CD1c-positive myeloid dendritic cell (primary cell): ENCODE measurements around the gene PUS7L.
A peak's percentile ranks its signal among the peaks of the same experiment; 100 is the strongest.
"Not testable (repeated sequence)": the region's sequence is repeated elsewhere in the genome, so short reads cannot be mapped to it uniquely, and the experiment has no call there.

Experiments used
- DNase-seq: peaks from one replicate; pipeline ENCODE4 v3.0.0-alpha.2; 2016; ENCODE audit errors: extremely low spot score

The PUS7L gene

DNA sequence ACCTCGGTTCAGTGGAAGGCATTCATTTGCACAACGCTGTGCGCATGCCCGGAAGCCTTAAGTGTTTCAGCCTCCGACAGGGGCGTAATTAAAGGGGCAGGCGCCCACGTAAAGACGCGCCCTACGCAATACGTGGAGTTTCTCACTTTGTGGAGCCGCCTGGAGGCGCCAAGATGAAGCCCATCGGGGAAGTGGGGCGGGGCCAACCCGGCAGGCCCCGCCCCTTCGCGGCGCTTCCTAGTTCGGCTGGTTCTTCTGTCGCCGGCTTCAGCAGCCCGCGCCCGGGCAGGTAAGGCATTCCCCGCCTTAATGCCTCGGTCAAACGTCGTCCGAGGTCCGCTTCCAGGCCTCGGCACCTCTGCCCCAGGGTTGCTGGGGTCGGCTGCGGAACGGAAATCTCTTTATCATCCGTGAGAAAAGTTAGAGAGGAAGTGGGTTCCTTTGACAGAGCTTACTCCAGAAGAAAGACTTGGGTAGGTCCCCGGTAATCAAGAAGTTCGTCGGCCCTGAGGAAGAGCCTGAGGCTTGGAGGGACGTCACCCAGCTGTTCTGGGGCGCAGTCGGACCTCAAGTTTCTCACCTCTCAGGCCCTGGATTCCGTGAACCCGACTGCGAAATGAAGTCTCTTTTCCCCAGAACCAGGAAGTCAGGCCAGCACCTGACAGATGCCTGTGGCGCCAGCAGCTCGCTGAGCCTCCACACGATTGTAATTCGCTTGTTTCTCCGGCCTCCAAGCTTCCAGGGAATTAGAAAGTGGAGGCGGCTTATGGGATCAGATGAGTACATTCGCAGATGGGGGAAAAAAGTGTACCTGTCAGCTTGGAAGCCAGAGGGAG is at the start of gene PUS7L, which contains the start of gene IRAK4:
PUS7L (minus strand) TSS at position 63 of the 836 bp plus-strand sequence. CDS start 3,545 bp downstream, outside the sequence.
IRAK4 (plus strand) TSS at position 224 of the 836 bp plus-strand sequence. CDS start 9,161 bp downstream, outside the sequence.
- DNase-seq = peak; percentile 99

DNA sequence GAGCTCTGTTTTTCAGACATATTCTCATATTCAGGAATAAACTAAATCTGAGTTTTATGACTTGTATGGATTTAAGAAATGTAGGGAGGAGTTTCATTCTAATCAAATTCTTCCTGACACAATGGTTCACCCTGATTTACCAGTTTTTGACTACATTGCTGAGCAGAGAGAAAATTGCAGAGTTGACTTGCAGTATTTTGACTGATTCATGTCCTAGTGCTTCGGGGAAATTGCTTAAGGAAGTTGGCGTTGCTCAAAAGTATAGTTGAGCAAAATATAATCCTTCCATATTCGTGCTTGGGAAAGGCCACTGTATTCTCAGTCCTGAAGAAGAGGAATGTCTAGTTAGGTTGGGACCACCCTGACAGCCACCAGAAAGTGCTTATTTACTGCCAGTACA is 48.8 kb upstream of the PUS7L start:
- peak; percentile 35 for DNase-seq

- no peak for DNase-seq
These were observed 48.1 kb upstream of the PUS7L start for GRCh38 chr12:43806737-43807072.

- peak; percentile 92 for DNase-seq
These were observed 47.5 kb upstream of the PUS7L start, which contains the start of gene TWF1 for GRCh38 chr12:43805860-43806736. TWF1 (minus strand) TSS chr12:43806317; CDS start chr12:43806245, 72 bp downstream.

DNA sequence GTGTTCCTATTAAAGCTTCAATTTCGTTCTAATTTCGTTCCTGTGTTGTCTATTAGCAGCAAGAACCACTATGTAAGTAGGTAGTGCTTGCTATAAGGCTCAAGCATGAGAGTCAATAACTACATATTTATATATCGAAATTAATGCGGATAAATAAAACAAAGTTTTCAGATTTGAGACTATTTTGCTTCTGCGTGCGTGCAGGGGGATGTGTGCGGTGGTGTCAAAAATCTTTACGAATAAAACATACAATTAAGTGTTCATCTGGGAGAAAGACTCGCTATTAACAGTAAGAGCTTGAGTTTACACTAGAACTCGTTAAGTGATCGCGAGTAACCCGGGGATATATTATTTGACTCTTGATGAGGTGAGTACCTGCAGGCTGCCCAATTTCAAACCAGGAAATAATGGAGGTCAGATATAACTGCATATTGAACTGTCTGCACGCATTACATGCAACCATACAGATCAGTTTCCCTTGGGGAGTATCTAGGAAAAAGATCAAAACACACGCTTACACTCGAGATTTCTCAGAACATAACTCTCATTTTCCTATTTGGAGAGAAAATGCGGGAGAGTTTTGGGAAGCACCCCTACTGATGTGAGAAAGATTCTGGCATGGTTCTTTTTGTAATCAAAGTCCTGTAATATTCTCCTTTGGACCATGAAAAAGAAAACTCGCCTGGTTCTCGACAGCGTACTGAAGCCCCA is 46.7 kb upstream of the PUS7L start:
- peak; percentile 18 for DNase-seq

GRCh38 chr12:43797561-43798217 is 39.1 kb upstream of the PUS7L start:
- DNase-seq = no peak

DNA sequence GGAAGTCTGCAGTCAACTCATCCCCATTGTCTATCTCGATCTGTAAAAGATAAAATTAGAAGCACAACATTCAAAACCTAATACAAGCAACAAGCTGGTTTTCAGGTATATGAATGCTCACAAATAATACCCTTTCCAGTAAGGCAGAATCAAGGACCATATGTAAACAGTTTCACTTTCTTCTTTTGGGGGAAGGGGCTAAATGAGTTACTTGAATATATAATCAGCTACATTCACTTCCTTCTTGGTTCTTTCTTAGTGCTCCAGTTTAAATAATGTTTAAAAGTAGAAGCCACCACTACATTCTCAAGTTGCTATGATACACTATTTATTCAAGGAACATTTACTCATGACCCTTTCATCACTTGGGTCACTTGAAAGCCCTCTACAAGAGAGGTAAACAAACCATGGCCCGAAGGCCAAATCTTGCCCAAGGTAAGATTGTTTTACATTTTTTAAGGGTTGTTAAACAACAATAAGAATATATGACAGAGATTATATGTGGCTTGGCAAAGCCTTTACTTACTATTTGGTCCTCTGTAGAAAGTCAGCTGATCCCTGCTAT is 37.2 kb upstream of the PUS7L start:
- DNase-seq = no peak

- no peak for DNase-seq
These were observed 31.4 kb upstream of the PUS7L start for GRCh38 chr12:43789941-43790340.

GRCh38 chr12:43786899-43787693 is 28.5 kb upstream of the PUS7L start:
- DNase-seq = no peak

DNA sequence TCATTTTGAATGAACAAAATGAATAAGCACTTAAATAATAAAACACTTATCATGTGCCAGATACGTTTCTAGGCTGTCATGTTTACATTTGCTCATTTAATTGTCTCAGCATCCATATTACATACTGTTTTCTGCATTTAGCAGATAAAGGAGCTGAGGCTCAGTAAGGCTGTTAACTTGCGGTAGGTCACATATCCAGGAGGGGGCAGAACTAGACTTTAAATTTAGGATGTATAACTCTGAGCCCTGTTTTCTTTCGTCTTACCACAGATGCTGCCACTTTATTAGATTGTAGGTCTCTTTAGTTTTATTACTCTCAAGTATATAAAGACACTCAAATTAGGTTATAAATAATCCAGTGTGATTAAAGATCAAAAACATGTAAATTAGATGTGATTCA is 17.9 kb upstream of the PUS7L start:
- DNase-seq = peak; percentile 38

DNA sequence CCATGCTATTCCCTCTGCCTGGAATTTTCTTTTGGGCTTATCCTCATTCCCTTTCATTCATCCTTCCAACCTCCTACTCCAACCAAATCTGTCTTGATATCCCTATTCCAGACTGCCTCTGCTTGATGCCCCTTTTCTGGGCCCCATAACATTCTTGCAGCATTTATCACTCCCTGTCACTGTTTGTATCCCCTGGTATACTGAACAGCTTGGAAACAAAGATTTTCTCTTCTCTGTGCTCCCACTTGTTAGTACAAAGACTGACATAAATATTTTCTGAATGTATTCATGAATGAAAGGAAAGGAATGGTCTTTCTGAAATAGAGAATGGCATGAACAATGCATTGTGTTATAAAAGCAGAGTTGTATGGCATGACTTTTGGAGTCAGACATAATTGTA is 7.7 kb upstream of the PUS7L start:
- no peak for DNase-seq

DNA sequence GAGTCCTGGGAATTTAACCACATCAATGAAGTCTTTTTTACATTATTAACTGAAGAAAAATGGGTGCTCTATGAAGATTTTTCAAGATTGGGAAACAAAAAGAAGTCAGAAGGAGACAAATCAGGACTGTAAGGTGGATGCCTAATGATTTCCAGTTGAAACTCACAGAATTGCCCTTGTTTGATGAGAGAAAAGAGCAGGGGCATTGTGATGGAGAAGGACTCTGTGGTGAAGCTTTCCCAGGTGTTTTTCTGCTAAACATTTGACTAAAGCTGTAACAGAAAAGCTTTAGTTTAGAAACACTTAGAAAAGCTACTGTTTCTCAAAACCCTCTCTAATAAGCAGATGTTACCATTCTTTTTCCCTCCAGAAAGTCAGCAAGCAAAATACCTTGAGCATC is 5.9 kb upstream of the PUS7L start:
- no peak for DNase-seq

DNA sequence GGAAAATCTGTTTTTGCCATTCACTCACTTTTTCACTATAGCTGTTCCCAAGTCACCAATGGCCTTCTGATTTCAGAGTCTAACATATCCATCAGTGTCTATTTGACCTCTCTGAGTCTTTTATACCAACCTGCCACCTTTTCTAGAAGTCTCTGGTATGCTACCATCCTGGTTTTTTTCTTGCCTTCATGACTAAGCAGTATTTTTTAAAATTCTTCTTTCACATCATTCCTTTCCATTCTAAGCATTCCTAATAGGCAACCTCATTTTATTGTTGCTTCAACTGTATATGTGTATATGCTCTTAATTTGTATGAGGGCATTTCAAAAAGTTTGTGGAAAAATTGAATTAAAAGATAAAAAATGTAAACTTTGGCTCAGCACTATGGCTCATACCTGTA is 5.2 kb upstream of the PUS7L start:
- DNase-seq = no peak

- DNase-seq = no peak
These were observed 4.0 kb upstream of the PUS7L start for GRCh38 chr12:43762596-43762995.

GRCh38 chr12:43761500-43761899 is 2.9 kb upstream of the PUS7L start:
- DNase-seq = no peak

DNA sequence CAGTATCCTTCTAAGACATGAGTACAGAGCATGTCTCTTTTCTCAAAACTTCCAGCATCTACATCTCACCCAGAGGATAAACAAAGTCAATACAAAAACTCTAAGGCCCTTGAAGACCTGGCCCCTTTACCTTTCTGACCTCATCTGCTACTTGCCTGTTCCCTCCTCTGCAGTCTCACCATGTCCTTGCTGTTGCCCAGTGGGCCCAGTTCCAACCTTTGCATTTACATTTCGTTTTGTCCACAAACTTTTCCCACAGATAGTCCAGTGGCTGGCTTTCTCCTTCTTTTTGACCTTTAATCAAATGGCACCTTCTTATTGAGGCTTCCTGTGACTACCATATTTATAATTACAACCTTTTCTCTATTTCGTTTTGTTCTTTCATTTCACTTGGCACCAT is 1.8 kb upstream of the PUS7L start:
- DNase-seq = no peak

DNA sequence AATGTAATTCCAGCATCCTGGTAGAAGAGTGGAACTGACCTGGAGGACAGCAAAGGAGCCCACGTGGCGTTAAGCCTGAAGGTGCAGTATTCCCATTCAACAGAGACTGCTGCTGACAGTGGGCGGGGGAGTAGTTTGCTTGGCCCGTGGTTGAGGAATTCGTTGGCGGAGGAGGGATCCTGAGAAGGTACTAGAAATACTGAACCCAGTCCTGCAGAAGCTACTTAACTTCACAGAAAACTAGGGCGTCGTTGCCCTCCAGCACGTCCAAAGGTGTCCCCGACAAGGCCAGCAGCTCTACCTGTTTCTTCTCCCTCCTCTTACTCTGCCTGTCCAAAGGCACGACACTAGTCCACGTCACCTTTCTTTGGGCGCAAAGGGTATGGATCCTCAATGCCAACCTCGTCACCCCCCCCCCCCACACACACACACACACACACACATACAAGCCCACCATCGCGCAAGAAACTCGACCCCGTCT is 303 bp downstream of the PUS7L start:
- peak; percentile 30 for DNase-seq

- DNase-seq = no peak
These were observed 4.6 kb downstream of the PUS7L start for GRCh38 chr12:43754015-43754414.

DNA sequence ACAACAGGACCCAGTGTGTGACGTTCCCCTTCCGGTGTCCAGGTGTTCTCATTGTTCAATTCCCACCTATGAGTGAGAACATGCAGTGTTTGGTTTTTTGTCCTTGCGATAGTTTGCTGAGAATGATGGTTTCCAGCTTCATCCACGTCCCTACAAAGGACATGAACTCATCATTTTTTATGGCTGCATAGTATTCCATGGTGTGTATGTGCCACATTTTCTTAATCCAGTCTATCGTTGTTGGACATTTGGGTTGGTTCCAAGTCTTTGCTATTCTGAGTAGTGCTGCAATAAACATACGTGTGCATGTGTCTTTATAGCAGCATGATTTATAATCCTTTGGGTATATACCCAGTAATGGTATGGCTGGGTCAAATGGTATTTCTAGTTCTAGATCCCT is 7.2 kb downstream of the PUS7L start:
- not testable (repeated sequence) for DNase-seq

DNA sequence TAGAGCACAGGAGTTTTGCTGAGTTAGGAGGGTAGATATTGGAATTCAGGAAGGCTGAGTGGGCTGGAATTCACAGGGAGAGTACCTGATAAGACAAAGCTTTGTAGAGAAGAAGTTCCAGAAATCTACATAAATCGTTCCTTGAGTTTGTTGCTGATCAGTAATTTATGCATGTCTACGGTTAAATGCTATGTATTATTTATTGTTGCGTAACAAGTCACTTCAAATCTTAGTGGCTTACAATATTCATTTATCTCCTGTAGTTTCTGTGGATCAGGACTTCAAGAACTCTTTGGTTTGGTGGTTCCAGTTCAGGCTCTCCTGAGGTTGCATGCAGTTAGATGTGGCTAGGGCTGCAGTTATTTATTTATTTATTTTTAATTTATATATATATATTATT is 7.8 kb downstream of the PUS7L start:
- DNase-seq = no peak
